HepG2 (cell line): ENCODE measurements around the gene ANXA11. TPM values are rescaled to one million over a fixed set of nuclear protein-coding genes. Genes with fewer than 3 reads are reported as not detected.

Source experiments
- ATAC-seq: fragments of 200-7000 bp; cut with Tn5 transposase; 3 replicates; pipeline ENCODE4 v1.9.1; 2020; ENCODE audit warnings: mild to moderate bottlenecking, moderate library complexity
- BruUV-seq: library from RNA; stranded (reverse); fragments of 400-500 nt; replicated peaks from 2 replicates; lab custom pipeline; 2021; lab: Mats Ljungman, UMichigan
- CTCF ChIA-PET: fragments of 300-600 bp; formaldehyde crosslinking; extraction: SDS; loops from one replicate; lab custom pipeline; 2021; ENCODE audit warnings: low total read pairs, inconsistent platforms, low intra/inter-chr PET ratio; lab: Yijun Ruan, JAX
- POLR2A ChIA-PET: fragments of 350-600 bp; sonication (Branson Sonifier 250); formaldehyde crosslinking; loops from one replicate; lab custom pipeline; 2020; ENCODE audit warnings: antibody characterized with exemption, inconsistent platforms; lab: Yijun Ruan, JAX
- DNase-seq: peaks from one replicate; pipeline ENCODE4 v3.0.0-alpha.2; 2015; ENCODE audit warnings: low spot score
- FAIRE-seq: peaks from 3 replicates; lab custom pipeline; 2011; peaks lifted over from hg19 to GRCh38; lab: Jason Lieb, UNC
- H2AFZ ChIP-seq: one replicate; pipeline ENCODE4 v1.6.1; 2011; ENCODE audit warnings: low read length, inconsistent platforms
- H3K27ac ChIP-seq: fragments of 300-600 bp; 3 replicates; pipeline ENCODE4 v1.8.0; 2011; ENCODE audit warnings: mixed run types, mild to moderate bottlenecking, mixed read lengths, low read length, inconsistent platforms; ENCODE audit not compliant: insufficient read depth; ENCODE audit errors: extremely low read length
- H3K27me3 ChIP-seq, 2 experiments: fragments of 200-600 bp in 1 of 2; 2 replicates in 1 of 2; 3 replicates in 1 of 2; pipeline versions ENCODE4 v1.6.0 to v1.8.0; 2011; ENCODE audit warnings: low read length in 2 of 2, mild to moderate bottlenecking in 2 of 2, moderate library complexity in 2 of 2, inconsistent platforms in 1 of 2; ENCODE audit not compliant: insufficient read depth in 2 of 2, control insufficient read depth in 1 of 2
- H3K36me3 ChIP-seq, 2 experiments: fragments of 200-600 bp in 1 of 2; replicated peaks in 1 of 2; 2 replicates in 1 of 2; 3 replicates in 1 of 2; pipeline versions ENCODE4 v1.5.1 to v1.8.0; 2011; ENCODE audit warnings: low read length in 2 of 2, inconsistent platforms in 1 of 2; ENCODE audit not compliant: insufficient read depth in 2 of 2, control insufficient read depth in 1 of 2
- H3K4me1 ChIP-seq: 2 replicates; pipeline ENCODE4 v1.5.1; 2012; ENCODE audit warnings: low read length, inconsistent platforms; ENCODE audit not compliant: insufficient read depth
- H3K4me2 ChIP-seq: 2 replicates; pipeline ENCODE4 v1.6.0; 2011; ENCODE audit warnings: low read depth, low read length, inconsistent platforms
- H3K4me3 ChIP-seq, 3 experiments: fragments of 200-600 bp in 1 of 3; sonication (generic), shearing (Covaris generic) in 1 of 3; replicated peaks in 1 of 3; 2 replicates each; pipeline ENCODE4 v1.5.1; 2011 to 2016; ENCODE audit warnings: low read length in 3 of 3, inconsistent platforms in 2 of 3, low read depth in 2 of 3, mild to moderate bottlenecking in 2 of 3, control low read depth in 1 of 3, mixed read lengths in 1 of 3; ENCODE audit not compliant: insufficient read depth in 1 of 3
- H3K79me2 ChIP-seq: one replicate; pipeline ENCODE4 v1.6.1; 2011; ENCODE audit warnings: low read length, inconsistent platforms; ENCODE audit not compliant: insufficient read depth
- H3K9ac ChIP-seq: 2 replicates; pipeline ENCODE4 v1.6.0; 2011; ENCODE audit warnings: mild to moderate bottlenecking, low read depth, low read length, inconsistent platforms; ENCODE audit not compliant: insufficient read depth
- H3K9me3 ChIP-seq: 2 replicates; pipeline ENCODE4 v1.5.1; 2012; ENCODE audit warnings: mild to moderate bottlenecking, low read length
- H4K20me1 ChIP-seq: 2 replicates; pipeline ENCODE4 v1.6.0; 2011; ENCODE audit warnings: inconsistent platforms, mild to moderate bottlenecking, low read length, moderate library complexity; ENCODE audit not compliant: insufficient read depth
- HNF4A ChIP-seq: sonication (generic); formaldehyde crosslinking; IDR thresholded peaks from 2 replicates; pipeline ENCODE4 v1.4.0; 2020; ENCODE audit warnings: missing genetic modification reagents
- HOXA7 ChIP-seq: sonication (generic); formaldehyde crosslinking; IDR thresholded peaks from 2 replicates; pipeline ENCODE4 v1.8.1; 2022; ENCODE audit warnings: mild to moderate bottlenecking, missing genetic modification reagents, moderate library complexity
- JUNB ChIP-seq: sonication (generic); formaldehyde crosslinking; IDR thresholded peaks from 2 replicates; pipeline ENCODE4 v1.8.0; 2022; ENCODE audit warnings: missing genetic modification reagents, mild to moderate bottlenecking, borderline replicate concordance
- MED8 ChIP-seq: sonication (generic); formaldehyde crosslinking; IDR thresholded peaks from 2 replicates; pipeline ENCODE4 v1.8.1; 2023; ENCODE audit warnings: mild to moderate bottlenecking, missing genetic modification reagents; ENCODE audit not compliant: insufficient replicate concordance
- NFIC ChIP-seq: IDR thresholded peaks from 2 replicates; pipeline ENCODE4 v1.6.1; 2012; ENCODE audit warnings: mild to moderate bottlenecking, low read length, inconsistent platforms
- POLR2G ChIP-seq: fragments of 200-400 bp; formaldehyde crosslinking; IDR thresholded peaks from 2 replicates; pipeline ENCODE4 v1.6.1; 2018; ENCODE audit warnings: mild to moderate bottlenecking, low read depth, low read length, moderate library complexity
- PPARG ChIP-seq: conservative IDR thresholded peaks from 2 replicates; pipeline ENCODE4 v1.6.1; 2016; ENCODE audit warnings: missing biosample characterization, missing genetic modification reagents
- RXRB ChIP-seq: IDR thresholded peaks from 2 replicates; pipeline ENCODE4 v1.6.1; 2016; ENCODE audit warnings: borderline replicate concordance, missing genetic modification reagents, missing compliant biosample characterization
- SAP130 ChIP-seq: IDR thresholded peaks from 2 replicates; pipeline ENCODE4 v1.6.1; 2016; ENCODE audit warnings: low read depth
- ZBTB7A ChIP-seq: sonication (generic); formaldehyde crosslinking; IDR thresholded peaks from 2 replicates; pipeline ENCODE4 v1.8.0; 2022; ENCODE audit warnings: mild to moderate bottlenecking, missing genetic modification reagents
- ZFP36L2 ChIP-seq: sonication (generic); formaldehyde crosslinking; IDR thresholded peaks from 2 replicates; pipeline ENCODE4 v1.4.0; 2020; ENCODE audit warnings: missing genetic modification reagents
- ZFY ChIP-seq: sonication (generic); formaldehyde crosslinking; IDR thresholded peaks from 2 replicates; pipeline ENCODE4 v1.4.0; 2020; ENCODE audit warnings: missing genetic modification reagents
- ZNF207 ChIP-seq: fragments of 450-650 bp; IDR thresholded peaks from 2 replicates; pipeline ENCODE4 v1.6.1; 2016; ENCODE audit warnings: antibody characterized with exemption, borderline replicate concordance
- ZNF234 ChIP-seq: sonication (generic); formaldehyde crosslinking; conservative IDR thresholded peaks from 2 replicates; pipeline ENCODE4 v1.5.1; 2020; ENCODE audit warnings: mild to moderate bottlenecking, missing genetic modification reagents
- ZNF614 ChIP-seq: IDR thresholded peaks from 2 replicates; pipeline ENCODE4 v1.6.1; 2018; ENCODE audit warnings: missing biosample characterization, missing genetic modification reagents, inconsistent platforms, borderline replicate concordance
- ZNF83 ChIP-seq: sonication (generic); formaldehyde crosslinking; IDR thresholded peaks from 2 replicates; pipeline ENCODE4 v1.4.0; 2020; ENCODE audit warnings: missing genetic modification reagents, mild to moderate bottlenecking, borderline replicate concordance
- WGBS: methylation state at CpG from one replicate; pipeline ENCODE4 v1.1.6; 2017; ENCODE audit warnings: low lambda C conversion rate; 5-methylcytosine and 5-hydroxymethylcytosine counted together
- in situ Hi-C: cut with HindIII; loops from 2 replicates; pipeline ENCODE4 v1.10.0; 2017; ENCODE audit warnings: low pct_unique_long_range_greater_than_20kb; ENCODE audit not compliant: extremely low pct_ligation_motif_present
- intact Hi-C: fragments of 100-400 bp; cut with micrococcal nuclease; formaldehyde crosslinking; loops from one replicate; pipeline ENCODE4 v1.10.0; 2022; ENCODE audit not compliant: unreplicated experiment
- polyA plus RNA-seq, 8 experiments: library from polyadenylated mRNA; depleted of rRNA in 3 of 8; stranded (reverse) in 7 of 8; unstranded in 1 of 8; fragments of >200 nt; fragmentation: Illumina TruSeq in 4 of 8; extraction: Trizol in 4 of 8; gene quantifications; 2 replicates each; pipeline versions ENCODE4 v1.2.1 to v1.2.3, GENCODE V29; 2011 to 2016; ENCODE audit warnings: low read depth in 4 of 8, missing spikeins in 1 of 8, mixed read lengths in 1 of 8; ENCODE audit not compliant: insufficient read depth in 1 of 8
- total RNA-seq, 5 experiments: library from RNA; depleted of rRNA; stranded (reverse); fragments of >200 nt; fragmentation: Illumina TruSeq; extraction: Trizol; gene quantifications; 2 replicates each; pipeline ENCODE4 v1.2.3, GENCODE V29; 2016; ENCODE audit warnings: low read depth in 1 of 5
- TF ChIP-seq, protein P1 (sequence below): sonication (generic); formaldehyde crosslinking; IDR thresholded peaks from 2 replicates; pipeline ENCODE4 v1.4.0; 2020; ENCODE audit warnings: mild to moderate bottlenecking, missing genetic modification reagents
- TF ChIP-seq, protein P2 (sequence below): sonication (generic); formaldehyde crosslinking; IDR thresholded peaks from 2 replicates; pipeline ENCODE4 v1.4.0; 2020; ENCODE audit warnings: missing genetic modification reagents
- TF ChIP-seq, protein P3 (sequence below): sonication (generic); formaldehyde crosslinking; IDR thresholded peaks from 2 replicates; pipeline ENCODE4 v1.8.1; 2023; ENCODE audit warnings: missing genetic modification reagents, mild to moderate bottlenecking, borderline replicate concordance
- TF ChIP-seq, protein P4 (sequence below): sonication (generic); formaldehyde crosslinking; IDR thresholded peaks from 2 replicates; pipeline ENCODE4 v1.4.0; 2020; ENCODE audit warnings: missing genetic modification reagents

The ANXA11 gene
- total and polyA plus RNA-seq, 2 of the 13 experiments (the other 11 are each of a cell fraction or from before 2014, with no cell fraction given), result 30.6 to 51.5 TPM

DNA sequence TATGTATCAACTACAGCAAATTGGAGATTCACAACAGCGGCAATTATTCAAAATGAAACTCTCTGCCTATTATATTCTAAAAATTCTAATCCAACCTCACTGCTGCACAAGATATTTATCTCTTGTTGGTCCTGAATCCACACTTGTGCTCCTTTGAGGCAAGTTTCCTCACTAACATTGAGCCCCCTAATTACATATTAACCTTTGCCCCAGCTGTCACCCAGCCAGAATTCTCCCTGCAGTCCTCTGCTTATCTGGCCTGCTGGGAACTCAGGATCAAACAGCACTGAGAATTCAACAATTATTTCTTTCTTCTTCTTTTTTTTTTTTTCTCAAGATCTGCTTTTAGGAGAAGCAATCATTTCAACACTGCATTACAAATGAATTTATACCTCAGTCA is 94.4 kb downstream of the ANXA11 start (continued):
- TF ChIP-seq ZFY (CRISPR knock-in tag) (no peak), RXRB (CRISPR knock-in tag) (peak; percentile 78), SAP130 (0 out of 2 replicates have a peak, but pooled peaks have one; percentile 23), PPARG (CRISPR knock-in tag) (peak; percentile 95)
- TF ChIP-seq, protein P1, sequence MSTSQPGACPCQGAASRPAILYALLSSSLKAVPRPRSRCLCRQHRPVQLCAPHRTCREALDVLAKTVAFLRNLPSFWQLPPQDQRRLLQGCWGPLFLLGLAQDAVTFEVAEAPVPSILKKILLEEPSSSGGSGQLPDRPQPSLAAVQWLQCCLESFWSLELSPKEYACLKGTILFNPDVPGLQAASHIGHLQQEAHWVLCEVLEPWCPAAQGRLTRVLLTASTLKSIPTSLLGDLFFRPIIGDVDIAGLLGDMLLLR (CRISPR knock-in tag), result no peak
- TF ChIP-seq, protein P2, sequence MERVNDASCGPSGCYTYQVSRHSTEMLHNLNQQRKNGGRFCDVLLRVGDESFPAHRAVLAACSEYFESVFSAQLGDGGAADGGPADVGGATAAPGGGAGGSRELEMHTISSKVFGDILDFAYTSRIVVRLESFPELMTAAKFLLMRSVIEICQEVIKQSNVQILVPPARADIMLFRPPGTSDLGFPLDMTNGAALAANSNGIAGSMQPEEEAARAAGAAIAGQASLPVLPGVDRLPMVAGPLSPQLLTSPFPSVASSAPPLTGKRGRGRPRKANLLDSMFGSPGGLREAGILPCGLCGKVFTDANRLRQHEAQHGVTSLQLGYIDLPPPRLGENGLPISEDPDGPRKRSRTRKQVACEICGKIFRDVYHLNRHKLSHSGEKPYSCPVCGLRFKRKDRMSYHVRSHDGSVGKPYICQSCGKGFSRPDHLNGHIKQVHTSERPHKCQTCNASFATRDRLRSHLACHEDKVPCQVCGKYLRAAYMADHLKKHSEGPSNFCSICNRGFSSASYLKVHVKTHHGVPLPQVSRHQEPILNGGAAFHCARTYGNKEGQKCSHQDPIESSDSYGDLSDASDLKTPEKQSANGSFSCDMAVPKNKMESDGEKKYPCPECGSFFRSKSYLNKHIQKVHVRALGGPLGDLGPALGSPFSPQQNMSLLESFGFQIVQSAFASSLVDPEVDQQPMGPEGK (CRISPR knock-in tag), result peak; percentile 42; the same call in 1 of the 2 replicates

DNA sequence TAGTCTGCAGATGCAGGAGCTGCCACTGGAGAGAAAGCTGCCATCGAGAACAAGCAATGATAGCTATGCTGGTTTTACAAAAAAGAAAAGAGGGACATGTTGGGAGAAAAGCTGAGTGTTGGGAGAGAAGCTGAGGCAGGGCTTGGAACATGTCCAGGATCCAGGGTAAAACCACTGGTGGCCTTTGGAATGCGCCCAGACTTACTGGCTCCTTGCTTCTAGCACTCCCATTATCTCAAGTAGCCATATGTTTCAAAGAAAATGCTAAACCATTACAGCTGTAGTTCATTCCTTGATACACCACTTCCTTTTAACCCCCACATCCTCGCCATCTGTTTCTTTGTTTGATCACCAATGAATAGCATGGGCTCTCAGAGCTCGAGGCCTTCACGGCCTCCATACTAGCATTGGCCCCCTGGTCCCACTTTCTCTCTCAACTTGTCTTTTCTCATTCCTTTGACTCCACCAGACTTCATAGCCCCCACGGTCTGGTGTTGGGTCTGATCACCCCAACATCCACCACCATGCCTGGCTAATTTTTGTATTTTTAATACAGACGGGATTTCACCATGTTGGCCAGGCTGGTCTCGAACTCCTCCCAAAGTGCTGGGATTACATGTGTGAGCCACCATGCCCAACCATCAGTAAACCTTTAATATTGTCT is 96.6 kb downstream of the ANXA11 start:
- intact Hi-C loops (no loop called here), in situ Hi-C loops (no loop called here)
- no peaks in the 10 kb centered on the region for H3K9me3 ChIP-seq
- no peak for ATAC-seq
- no peaks in the 10 kb centered on the region for H3K36me3 ChIP-seq
- TF ChIP-seq ZBTB7A (no peak), JUNB (no peak), ZNF234 (no peak), ZFP36L2 (CRISPR knock-in tag) (no peak), MED8 (CRISPR knock-in tag) (no peak), NFIC (no peak), HNF4A (CRISPR knock-in tag) (no peak), ZNF207 (no peak), POLR2G (no peak), HOXA7 (CRISPR knock-in tag) (no peak), ZNF83 (no peak), ZNF614 (CRISPR knock-in tag) (no peak)
- TF ChIP-seq, protein P3, sequence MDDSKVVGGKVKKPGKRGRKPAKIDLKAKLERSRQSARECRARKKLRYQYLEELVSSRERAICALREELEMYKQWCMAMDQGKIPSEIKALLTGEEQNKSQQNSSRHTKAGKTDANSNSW, result no peak
- TF ChIP-seq, protein P4, sequence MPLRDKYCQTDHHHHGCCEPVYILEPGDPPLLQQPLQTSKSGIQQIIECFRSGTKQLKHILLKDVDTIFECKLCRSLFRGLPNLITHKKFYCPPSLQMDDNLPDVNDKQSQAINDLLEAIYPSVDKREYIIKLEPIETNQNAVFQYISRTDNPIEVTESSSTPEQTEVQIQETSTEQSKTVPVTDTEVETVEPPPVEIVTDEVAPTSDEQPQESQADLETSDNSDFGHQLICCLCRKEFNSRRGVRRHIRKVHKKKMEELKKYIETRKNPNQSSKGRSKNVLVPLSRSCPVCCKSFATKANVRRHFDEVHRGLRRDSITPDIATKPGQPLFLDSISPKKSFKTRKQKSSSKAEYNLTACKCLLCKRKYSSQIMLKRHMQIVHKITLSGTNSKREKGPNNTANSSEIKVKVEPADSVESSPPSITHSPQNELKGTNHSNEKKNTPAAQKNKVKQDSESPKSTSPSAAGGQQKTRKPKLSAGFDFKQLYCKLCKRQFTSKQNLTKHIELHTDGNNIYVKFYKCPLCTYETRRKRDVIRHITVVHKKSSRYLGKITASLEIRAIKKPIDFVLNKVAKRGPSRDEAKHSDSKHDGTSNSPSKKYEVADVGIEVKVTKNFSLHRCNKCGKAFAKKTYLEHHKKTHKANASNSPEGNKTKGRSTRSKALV (CRISPR knock-in tag), result no peak
- no TSS peak for BruUV-seq
- H3K27me3 ChIP-seq, result no peaks in the 10 kb centered on the region
- no peak overlapping the region for H3K27ac ChIP-seq
- no peaks in the 10 kb centered on the region for H3K79me2 ChIP-seq
- ChIA-PET CTCF (no interaction called here), POLR2A (no interaction called here)
- 69% methylated on average over 8 of the region's 8 CpGs for WGBS
- no peaks in the 10 kb centered on the region for H4K20me1 ChIP-seq
- H3K4me3 ChIP-seq, result no peak overlapping the region
- H2AFZ ChIP-seq, result no peak overlapping the region
- no peak overlapping the region for H3K9ac ChIP-seq
- H3K4me2 ChIP-seq, result no peak overlapping the region
- H3K4me1 ChIP-seq, result peaks cover 50% of the 10 kb centered on the region
- DNase-seq, result no peak
- FAIRE-seq, result no peak
